HG02610 (cell line): ENCODE data around the gene ERC1.

Experiments used
- ATAC-seq: cut with Tn5 transposase; IDR thresholded peaks from one replicate; pipeline ENCODE4 v1.9.1; 2021; ENCODE audit warnings: mild to moderate bottlenecking, moderate library complexity; ENCODE audit not compliant: unreplicated experiment

Gene ERC1

DNA sequence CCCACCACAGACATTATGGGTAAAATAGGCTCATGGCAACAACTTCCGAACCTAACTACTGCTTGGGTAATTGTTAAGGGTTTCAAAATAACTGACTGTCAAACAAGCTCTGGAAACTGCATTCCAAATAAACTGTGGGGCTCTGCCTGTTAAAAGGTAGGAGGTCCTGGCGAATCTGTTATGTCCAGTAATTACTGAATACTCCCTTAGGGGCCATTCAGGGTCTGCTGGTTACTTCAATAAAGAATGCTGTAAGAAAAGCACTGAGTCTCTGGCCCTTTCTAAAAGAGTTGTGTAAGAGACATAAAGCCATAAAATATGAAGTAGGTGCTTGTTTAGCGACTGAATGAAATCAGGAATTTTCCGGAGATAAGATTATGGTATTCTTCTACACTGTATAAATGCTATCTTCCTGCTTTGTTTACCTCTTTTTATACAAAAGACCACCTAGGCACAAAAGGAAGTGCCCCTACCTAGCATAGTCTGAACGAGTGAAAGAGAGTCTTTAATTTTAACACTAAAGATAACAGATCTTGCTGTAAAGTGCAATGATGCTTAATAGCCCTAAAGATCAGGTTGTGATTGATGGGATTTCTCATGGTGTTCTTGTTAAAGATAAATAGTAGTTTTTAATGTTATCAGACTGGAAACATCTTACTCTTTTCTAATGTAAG lies 475.6 kb downstream of the ERC1 start:
- ATAC-seq, result no peak

GRCh38 chr12:1467710-1468109 lies 476.7 kb downstream of the ERC1 start:
- no peak for ATAC-seq

DNA sequence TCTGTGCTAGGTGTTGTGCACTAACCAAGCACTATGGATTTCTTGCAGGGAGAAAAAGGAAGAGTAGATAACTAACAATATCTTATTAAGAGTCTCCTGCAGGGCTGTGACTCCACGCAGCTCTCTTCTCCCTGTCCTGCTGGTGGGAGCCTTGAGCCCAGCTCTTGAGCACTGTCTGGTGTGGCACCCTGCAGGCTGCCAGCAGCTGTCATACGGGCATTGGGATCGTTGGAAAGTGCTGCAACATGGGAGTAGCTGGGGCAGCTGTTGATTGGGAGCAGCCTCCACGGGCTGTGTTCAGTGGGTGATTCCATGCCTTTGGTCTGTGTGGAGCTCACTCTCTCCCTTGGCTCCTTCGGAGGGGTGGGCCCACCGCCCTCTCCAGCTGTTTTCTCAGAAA lies 478.0 kb downstream of the ERC1 start:
- no peak for ATAC-seq

DNA sequence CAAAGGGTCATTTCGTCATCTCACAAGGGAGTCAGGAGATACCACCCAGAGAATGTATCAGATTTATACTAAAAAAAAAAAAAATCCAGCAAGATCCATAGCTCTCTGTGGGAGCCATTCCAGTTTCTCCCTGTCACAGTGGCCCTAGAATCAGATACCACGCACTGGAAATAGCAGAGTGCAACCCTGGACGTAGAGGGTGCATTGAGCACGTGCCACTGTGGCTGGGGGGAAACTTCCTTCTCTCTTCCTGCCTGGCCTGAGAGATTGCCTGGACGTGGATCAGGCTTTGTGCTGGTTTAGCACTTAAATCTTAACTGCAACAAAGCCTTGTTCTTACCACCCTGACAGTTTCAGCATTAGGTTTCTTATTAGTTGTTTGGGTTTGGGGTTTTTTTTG lies 479.0 kb downstream of the ERC1 start:
- no peak for ATAC-seq

DNA sequence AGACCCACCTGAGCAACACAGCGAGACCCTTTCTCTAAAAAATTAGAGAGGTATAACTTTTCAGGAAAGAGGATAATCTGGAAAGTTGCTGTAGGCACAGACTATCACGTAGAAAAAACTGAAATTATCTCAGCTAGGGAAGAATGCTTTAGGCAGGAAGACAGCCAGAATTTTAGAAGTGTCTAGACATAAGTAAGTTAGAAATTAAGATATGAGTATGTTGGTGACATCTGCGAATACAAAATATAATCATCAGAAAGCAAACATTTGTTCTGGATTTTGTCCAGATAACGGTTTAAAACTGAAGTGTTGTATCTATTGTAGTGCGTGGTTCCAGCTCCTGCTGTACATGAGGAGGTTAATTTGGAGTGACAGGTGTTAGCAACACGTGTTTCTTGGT lies 480.2 kb downstream of the ERC1 start:
- ATAC-seq, result no peak

- no peak for ATAC-seq
Measured at GRCh38 chr12:1473418-1473817, 482.4 kb downstream of the ERC1 start.

DNA sequence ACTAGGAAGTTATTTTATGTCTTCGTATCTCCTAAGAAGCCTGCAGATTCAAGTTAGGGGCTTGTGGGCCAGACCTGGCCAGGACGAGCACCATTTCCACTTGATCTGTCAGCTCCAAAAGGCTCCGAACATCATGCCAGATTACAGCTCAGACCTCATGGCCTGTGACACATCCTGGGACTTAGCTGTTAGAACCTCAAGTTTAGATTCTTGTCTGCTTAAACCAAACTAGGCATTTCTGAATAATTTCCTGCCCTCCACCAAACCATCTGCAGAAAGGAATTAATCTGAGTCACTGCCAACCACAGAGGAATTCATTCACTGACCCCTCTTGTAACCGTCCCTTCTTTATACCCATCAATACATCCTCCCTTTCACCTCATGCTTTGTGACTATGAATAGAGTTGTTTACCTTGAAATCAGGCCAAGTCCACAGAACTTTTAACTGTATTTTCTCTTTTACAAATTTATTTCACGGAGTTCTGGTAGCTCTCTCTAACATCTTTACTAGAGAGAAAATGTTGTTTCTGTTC lies 483.1 kb downstream of the ERC1 start:
- ATAC-seq, result no peak

- ATAC-seq, result no peak
Measured at GRCh38 chr12:1474574-1475153, 483.6 kb downstream of the ERC1 start.

DNA sequence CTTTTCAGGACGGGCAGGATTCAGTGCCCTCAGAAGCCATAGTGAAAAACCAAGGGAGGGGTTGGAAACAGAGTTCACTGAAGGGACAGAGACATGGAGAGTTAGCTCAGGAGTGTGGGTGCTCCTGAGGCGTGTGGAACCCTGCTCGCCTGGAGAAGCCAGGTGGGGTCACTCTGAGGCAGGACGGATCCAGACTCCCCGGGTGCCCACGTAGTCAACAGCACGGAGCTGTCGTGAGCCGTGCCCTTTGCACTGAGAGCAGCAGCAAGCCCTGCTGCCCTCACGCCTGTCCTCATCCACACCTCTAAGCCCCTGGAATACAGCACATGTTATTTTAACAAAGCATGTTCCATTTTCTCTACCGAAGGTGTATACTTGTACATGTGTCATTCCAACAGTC lies 488.6 kb downstream of the ERC1 start:
- ATAC-seq, result no peak

DNA sequence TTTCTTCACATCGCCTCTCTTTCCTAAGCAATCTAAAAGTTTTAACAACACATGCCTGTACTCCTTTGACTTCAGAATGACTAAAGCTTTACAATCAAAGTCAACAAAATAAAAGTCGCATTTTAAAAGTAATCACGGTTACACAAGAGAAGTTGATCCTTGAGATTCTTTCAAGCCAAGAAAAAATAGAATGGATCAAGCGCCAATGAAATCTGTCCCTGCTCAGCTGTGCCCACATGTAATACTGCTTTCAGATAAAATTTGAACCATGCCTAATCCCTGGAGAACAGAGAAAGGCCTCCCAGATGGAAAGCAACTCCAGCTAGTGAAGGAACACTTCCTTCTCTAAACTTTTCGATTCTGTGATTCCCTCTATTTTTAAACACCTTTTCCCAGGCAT lies 490.3 kb downstream of the ERC1 start:
- ATAC-seq, result no peak

DNA sequence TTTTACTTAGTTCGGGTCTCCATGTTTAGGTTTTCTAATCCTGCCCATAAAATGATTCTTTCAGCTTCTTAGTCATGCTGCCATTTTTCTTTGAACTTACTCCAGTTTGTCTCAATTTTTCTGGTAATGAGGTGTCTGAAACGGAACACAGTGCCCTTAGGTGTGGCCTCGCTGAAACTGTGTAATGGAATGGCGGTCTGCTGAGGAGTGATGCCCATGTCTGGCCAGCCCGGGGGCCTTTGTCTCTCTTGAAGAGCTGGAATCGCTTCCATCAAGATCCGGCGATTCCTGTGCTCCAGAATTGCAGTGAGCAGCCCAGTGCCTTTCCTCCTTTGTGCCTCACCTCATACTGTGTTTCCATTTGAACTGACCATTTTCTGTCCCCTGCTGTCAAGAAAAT lies 490.9 kb downstream of the ERC1 start:
- no peak for ATAC-seq

DNA sequence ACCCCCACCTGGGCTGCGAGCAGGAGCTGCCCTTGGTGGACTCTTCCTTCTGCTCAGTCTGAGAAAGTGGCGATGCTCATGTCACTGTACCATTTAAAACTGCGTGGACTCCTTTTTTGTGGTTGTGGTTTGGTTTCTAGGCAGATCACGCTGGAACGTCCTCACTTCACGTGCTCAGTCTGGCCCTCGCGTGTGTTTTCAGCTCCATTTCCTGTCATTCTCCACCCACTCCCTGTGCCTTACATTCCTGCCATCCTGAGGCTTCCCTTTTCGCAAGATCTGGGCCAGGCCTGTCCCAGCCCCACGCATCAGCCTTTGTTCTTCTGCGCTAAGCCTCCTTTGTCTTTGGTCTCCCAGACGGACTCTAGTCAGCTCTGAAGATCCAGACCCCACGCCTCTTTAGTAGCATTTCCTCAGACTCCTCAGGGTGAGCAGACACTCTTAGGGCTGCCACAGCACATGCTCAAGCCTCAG lies 497.9 kb downstream of the ERC1 start:
- no peak for ATAC-seq

DNA sequence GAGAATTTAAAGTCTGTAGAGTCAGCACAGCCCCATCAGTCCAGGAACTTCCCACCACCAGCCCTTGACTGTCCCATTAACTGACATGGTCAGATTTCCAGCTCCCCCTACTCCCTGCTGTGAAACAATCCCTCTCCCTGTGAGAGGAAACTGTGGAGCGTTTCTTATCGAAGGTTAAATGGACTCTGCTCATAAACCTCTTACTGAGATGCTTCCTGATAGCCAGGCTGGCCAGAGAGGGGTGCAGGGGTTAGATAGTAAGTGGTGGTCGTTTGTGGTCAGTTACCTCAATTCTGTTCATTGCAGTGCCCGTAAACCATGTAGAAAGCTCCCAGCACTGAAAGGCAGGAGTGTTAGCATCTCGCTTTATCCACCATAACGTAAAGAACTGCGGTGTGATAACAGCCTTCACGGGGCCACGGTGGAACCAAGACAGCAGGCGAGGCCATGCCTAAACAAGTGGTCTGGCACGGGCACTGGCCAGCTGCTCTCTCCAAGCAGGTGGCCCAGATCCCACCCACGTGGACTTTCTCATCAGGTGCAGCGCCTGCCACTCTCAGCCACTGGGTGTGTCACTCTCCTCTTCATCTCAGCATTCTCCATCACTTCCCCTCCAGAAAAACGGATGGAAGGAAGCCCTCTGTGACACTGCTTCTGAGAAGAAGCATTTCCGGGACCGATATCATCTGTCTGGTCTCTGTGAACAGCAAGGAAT lies 501.1 kb downstream of the ERC1 start:
- no peak for ATAC-seq

- no peak for ATAC-seq
Measured at GRCh38 chr12:1493781-1494565, 502.9 kb downstream of the ERC1 start.

- ATAC-seq, result no peak
Measured at GRCh38 chr12:1494856-1495255, 503.8 kb downstream of the ERC1 start.

- ATAC-seq, result no peak
Measured at GRCh38 chr12:1496162-1496900, 505.3 kb downstream of the ERC1 start.

DNA sequence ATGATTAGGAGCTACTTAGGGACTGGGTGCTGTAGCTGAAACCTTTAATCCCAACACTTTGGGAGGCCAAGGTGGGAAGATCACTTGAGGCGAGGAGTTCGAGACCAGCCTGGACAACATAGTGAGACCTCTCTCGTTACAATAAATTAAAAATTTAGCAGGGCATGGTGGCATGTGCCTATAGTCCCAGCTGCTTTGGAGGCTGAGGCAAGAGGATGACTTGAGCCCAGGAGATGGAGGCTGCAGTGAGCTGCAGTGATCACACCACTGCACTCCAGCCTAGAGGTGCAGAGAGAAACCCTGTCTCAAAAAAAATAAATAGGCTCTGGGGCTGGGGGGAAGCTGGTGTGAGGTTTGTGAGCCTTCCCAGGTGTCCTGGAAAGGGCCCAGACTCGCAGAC lies 506.1 kb downstream of the ERC1 start:
- no peak for ATAC-seq

DNA sequence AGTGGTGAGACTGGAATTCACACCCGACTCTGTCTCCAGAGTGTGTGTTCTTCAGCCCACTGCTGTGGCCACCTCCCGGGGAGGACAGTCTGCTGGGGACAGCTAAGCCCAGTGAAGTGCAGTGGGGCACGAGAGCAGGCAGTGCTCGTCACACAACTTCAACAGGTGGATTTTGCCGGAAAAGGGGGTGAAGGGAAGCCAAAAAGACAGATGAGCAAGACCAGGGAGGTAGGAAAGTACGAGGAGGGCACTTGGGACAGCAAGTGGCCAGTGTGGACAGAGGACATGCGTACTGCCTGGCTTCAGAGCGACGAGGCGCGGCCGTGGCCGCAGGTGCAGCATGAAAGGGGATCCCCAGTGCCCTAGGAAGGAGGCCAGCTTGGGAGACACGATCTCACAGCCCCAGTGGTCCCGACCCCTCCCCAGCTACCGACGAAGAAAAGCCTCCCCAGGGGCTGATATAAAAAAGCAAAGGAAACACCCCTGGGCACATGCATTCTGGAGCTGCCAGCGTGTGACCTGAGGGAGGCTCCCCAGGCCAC lies 507.2 kb downstream of the ERC1 start:
- no peak for ATAC-seq

DNA sequence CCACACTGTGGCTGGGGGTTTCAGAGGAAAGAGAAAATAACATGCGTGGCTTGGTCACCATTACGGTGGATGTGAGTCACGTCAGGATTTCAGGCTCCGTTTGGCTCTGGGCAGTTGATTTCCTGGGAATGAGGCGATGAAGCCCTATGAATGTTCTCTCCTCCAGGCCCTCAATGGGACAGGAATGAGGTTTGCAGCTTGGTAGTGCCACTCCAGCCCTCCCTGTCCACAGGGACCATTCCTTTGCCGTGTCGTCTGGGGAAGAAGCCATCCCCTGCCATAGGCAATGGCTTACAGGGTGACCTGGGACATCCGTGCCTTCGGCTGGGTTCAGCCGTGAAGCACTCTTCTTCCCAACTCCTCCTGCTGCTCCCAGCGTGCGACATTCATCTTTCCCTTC lies 508.3 kb downstream of the ERC1 start:
- no peak for ATAC-seq

- ATAC-seq, result no peak
Measured at GRCh38 chr12:1500095-1500801, 509.2 kb downstream of the ERC1 start.
